ENCODE results near the gene BRPF3. TPM values are rescaled to one million over a fixed set of nuclear protein-coding genes. Genes with fewer than 3 reads are reported as not detected.

BRPF3 gene
- total RNA-seq, 2 experiments from 2014 or later: 19.3 to 20.4 TPM

DNA sequence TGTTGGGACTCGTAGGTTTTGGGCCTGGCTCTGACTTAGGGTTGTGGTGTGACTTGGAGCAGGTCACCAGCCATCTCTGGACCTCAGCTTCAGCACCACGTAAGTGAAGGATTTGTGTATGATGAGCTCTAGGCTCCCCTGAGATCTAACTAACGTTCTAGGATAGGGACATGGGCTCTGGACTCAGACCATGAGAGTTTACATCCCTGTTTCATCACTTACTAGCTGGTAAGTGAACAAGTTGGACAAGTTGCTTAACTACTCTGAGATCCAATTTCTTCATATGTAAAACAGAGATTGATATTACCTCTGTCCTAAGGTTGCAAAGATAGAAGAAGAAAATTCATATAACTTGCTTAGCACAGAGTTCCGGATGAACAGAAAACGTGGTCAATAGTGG, 53.0 kb downstream of the BRPF3 start:
- CTCF ChIA-PET: interaction anchor here (1.2 kb wide), 1 partner anchor 52 kb away, joined by 5 read pairs; no protein-coding TSS in a partner anchor
- POLR2A ChIA-PET: no interaction called here

GRCh38 chr6:36252005-36252404, 55.5 kb downstream of the BRPF3 start:
- ChIA-PET POLR2A (no interaction called here), CTCF (no interaction called here)

DNA sequence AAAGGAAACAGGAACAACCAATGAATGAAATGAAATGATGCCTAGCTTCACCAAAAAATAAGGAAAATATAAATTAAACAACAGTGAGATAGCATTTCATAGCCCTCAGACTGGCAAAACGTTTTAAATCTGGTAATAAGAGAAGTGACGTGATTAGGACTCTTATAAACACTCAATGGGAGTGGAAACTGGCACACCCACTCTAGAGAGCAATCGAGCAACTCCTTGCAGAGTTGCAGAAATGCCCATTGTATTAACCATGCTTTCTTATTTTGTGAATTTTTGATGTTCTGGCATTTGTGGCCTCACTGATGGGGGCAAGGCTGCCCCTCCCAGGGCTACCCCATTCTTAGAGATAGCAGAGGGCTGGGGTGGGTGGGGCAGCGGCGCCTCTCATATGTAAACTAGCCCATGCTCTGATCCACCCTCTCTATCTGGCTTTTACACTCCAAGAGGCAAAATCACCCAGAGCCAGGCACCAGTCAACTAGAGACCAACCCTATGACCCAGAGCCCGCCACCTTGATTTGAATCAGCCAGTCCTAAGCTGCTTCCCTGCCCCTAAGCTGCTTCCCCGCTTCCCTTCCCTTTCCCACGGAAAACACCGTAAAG, 67.0 kb downstream of the BRPF3 start:
- ChIA-PET POLR2A (no interaction called here), CTCF (no interaction called here)

- POLR2A ChIA-PET: no interaction called here
- CTCF ChIA-PET: no interaction called here
These were observed 69.2 kb downstream of the BRPF3 start for GRCh38 chr6:36265744-36266143.

GRCh38 chr6:36266913-36267644, 70.5 kb downstream of the BRPF3 start:
- ChIA-PET POLR2A (no interaction called here), CTCF (no interaction called here)

GRCh38 chr6:36267731-36268477, 71.4 kb downstream of the BRPF3 start:
- CTCF ChIA-PET: no interaction called here
- POLR2A ChIA-PET: no interaction called here

DNA sequence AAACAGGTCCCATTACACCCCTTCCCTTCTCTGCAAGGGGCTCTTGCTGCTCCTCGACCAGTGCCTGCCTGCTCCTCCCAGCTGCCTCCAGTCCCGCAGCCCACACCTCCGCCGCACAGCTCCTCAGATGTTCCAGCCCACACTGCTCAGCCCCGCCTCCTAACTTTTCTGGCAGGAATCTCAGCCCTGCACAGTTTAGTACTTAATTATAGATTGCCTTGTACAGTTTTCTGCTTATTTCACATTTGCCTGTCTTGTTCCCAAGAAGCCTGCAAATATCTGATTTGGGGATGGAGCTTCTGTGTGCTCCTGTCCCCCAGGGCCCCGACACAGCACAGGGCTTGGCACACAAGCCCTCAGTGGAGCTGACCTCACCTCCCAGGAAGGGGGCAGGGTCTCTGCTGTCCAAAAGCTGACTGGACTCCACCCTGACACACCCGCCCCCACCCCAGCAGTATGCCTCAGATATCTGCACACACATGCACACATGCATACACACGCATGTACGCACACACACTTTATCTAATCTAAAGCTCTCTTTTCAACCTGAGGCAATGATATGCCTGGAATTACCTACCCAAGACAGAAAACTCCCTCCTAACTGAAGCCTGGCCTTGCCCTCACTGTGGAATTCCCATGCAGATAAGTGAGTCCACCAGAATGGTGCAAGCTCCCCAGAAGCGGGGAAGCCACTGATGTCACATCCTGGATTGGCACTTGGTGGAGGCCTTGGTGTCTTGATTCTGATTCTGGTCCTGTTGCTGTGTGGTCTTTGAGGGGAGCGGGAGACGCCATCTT, 72.1 kb downstream of the BRPF3 start:
- CTCF ChIA-PET: interaction anchor here (0.7 kb wide), 1 partner anchor 233 kb away, joined by 3 read pairs; no protein-coding TSS in a partner anchor
- POLR2A ChIA-PET: no interaction called here

DNA sequence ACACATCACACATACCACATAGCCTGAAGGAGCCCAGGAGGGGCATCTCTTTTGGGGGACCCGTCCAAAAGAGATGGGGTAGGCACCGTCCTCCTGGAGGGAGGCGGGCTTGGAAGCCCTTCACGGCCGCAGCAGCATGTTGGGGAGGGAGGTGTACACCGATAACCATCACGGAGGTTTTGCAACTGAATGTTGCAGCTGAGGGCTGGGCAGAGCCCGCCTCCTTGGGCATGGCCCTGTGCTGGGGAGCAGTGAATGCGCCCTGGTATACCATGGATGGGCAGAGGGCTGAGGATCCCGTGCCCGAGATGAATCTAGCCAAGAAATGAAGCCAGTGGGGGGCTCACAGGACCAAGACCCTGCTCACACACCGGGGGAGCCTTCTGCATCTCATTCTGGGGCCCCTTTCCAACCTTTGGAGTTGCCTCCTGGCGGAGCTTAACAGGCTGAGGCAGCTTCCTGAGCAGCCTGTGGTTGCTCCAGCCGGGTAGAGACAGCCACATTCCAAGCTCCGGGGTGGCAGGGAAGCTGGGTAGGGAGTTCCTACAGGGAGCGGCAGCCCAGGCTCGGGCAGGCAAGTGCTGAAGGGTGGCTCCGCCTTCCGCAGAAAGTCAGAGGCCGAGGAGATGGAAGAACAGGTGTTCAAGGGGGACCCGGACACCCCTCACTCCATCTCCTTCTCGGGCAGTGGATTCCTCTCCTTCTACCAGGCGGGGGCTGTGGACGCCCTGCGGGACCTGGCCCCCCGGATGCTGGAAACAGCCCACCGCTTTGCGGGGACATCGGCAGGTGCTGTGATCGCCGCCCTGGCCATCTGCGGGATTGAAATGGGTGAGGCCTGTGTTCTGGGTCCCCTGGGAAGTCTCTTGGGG, 73.5 kb downstream of the BRPF3 start, which contains the start of gene PNPLA1:
TSS of gene PNPLA1 (plus strand) at position 227 of the 872 bp plus-strand sequence. CDS start at position 627, 400 bp downstream.
- ChIA-PET POLR2A (no interaction called here), CTCF (no interaction called here)

DNA sequence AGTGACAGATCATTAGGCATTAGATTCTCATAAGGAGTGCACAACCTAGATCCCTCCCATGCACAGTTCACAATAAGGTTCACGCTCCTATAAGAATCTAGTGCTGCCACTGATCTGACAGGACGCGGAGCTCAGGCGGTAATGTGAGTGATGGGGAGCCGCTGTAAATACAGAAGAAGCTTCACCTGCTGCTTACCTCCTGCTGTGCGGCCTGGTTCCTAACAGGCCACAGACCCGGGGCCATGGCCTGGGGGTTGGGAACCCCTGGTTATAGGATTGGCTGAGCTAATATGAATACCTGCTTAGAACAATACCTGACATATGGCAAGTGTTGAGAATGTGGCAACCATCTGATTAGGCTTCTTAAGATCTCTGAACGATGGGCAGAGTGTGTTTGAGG, 75.7 kb downstream of the BRPF3 start:
- ChIA-PET CTCF (no interaction called here), POLR2A (no interaction called here)

DNA sequence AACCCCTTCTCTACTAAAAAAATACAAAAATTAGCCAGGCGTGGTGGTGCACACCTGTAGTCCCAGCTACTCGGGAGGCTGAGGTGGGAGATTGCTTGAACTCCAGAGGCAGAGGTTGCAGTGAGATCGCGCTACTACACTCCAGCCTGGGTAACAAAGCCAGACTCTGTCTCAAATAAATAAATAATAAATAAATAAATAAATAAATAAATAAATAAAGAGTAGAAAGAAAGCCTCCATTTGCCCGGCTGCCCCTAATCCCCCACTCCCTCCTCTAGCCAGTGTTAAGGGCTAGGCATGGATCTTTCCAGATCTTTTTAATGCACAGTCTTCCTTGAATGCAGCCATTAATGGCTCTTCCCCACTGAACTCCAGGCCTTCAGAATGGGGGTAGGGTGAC, 76.5 kb downstream of the BRPF3 start:
- ChIA-PET CTCF (no interaction called here), POLR2A (no interaction called here)

- CTCF ChIA-PET: no interaction called here
- POLR2A ChIA-PET: no interaction called here
These were observed 77.4 kb downstream of the BRPF3 start for GRCh38 chr6:36273802-36274514.

DNA sequence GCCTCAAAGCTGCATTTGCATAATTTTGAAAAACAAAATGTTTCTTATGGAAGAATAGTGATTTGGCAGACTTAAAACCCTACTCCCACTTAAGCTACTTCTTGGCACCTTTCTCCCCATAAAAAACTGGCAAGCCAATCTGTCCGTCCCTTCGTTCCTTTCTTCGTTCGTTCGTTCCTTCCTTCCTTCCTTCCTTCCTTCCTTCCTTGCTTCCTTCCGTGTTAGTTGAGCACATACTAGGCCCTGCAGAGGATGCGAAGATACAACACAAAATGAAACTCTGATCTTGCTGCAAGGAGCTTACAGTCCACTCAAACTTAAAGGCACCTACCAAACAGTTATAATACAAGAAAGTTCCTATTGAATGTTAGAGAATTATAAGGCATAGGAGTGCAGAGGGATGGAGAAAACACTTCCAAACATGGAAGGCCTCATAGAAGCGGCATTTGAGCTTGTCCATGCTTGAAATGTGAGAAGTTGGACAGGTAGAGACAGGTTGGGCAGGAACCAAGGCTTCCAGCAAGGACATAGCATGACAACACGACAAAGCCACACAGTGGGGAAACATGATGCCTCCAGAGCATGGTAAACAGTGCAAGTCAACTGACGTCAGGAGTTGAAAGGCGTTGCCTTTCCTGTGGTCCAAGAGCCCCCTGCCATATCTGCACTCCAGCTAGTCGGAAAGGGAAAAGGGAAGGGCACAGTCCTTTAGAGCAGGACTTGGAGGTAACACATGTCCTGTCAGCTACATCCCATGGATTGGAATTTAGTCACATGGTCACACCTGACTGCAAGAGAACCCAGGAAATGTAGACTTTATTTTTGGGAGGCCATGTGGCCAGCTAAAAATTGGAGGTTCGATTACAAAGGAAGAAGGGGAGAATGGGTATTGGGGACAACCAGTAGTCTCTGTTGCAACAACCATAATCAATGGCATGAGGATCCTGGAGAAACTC, 80.3 kb downstream of the BRPF3 start:
- ChIA-PET POLR2A (no interaction called here), CTCF (no interaction called here)

DNA sequence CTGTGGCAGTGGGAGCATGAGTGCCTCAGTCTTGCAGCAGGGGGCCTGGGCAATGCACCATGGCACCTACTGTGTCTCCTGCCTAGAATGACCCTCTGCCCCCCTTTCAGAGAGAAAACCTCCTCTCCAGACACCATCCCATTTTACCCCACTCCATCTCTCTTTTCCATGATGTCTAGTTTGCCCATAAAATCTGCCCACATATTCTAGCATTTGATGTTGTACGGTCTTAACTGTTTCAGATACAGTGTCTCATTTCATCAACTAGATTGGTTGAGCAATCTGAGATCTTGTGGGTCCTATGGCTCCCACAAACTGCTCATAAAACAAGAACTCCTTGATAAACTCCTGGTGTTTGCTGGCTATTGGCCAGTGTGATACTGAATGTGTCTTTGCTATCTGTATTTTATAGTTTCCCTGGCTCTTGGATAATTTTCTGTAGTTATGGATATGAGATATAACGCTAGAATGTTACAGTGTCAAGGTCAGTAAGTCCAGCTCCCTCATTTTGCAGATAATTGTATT, 81.5 kb downstream of the BRPF3 start:
- ChIA-PET CTCF (no interaction called here), POLR2A (no interaction called here)

GRCh38 chr6:36280467-36280866, 83.9 kb downstream of the BRPF3 start:
- ChIA-PET CTCF (no interaction called here), POLR2A (no interaction called here)

- CTCF ChIA-PET: no interaction called here
These were observed 84.4 kb downstream of the BRPF3 start for GRCh38 chr6:36280983-36281382.

More at GRCh38 chr6:36280983-36281382, 84.4 kb downstream of the BRPF3 start:
- POLR2A ChIA-PET: no interaction called here
